ENCODE measurements around the gene RNF121. TPM values are rescaled to one million over a fixed set of nuclear protein-coding genes. Genes with fewer than 3 reads are reported as not detected.
"Not testable (repeated sequence)": the region's sequence is repeated elsewhere in the genome, so short reads cannot be mapped to it uniquely, and the experiment has no call there.

The RNF121 gene
- total and polyA plus RNA-seq, 2 of the 8 experiments (the other 6 are each of a cell fraction or from before 2014, with no cell fraction given): 39.7 to 51.6 TPM

GRCh38 chr11:71885806-71886205, 43.0 kb upstream of the RNF121 start:
- FAIRE-seq; CTCF ChIA-PET (ENCODE audit: partially characterized antibody); H2BK120ac ChIP-seq (replicated peaks; ENCODE audit: low read depth, low read length); H3K56ac ChIP-seq (replicated peaks; ENCODE audit: insufficient read length, low read depth, low read length); H2AK5ac ChIP-seq (ENCODE audit: low read depth, low read length); H2BK5ac ChIP-seq (ENCODE audit: low read depth, low read length); H3K4ac ChIP-seq (replicated peaks; ENCODE audit: insufficient read length, low read depth, low read length); H3K79me1 ChIP-seq (ENCODE audit: low read depth, low read length); H3K27ac ChIP-seq (ENCODE audit: low read depth, low read length); H2BK15ac ChIP-seq (ENCODE audit: low read length); H3K18ac ChIP-seq (ENCODE audit: extremely low read depth, low read length); H3K4me3 ChIP-seq (ENCODE audit: extremely low read depth in 1 of 4, insufficient read depth in 2 of 4, low read depth in 3 of 4, low read length in 4 of 4); H2BK20ac ChIP-seq (ENCODE audit: low read length); H4K20me1 ChIP-seq (replicated peaks in 1 of 2; ENCODE audit: control insufficient read depth in 1 of 2, insufficient read depth in 2 of 2, low read length in 2 of 2); H3K4me2 ChIP-seq (ENCODE audit: insufficient read depth in 1 of 2, low read depth in 2 of 2, low read length in 2 of 2); H4K8ac ChIP-seq (ENCODE audit: extremely low read depth, insufficient read depth, low read length); H3K9ac ChIP-seq (replicated peaks in 1 of 4; ENCODE audit: extremely low read depth in 1 of 4, low read depth in 3 of 4, low read length in 3 of 4); H3K14ac ChIP-seq (ENCODE audit: insufficient read length); DNase-seq (ENCODE audit: low read depth in 1 of 2, low spot score in 2 of 2); H3K9me3 ChIP-seq (ENCODE audit: insufficient read depth in 2 of 2, low read depth in 1 of 2, low read length in 1 of 2); H2BK12ac ChIP-seq (ENCODE audit: low read depth, low read length); H3K36me3 ChIP-seq (ENCODE audit: control insufficient read depth in 2 of 4, insufficient read depth in 4 of 4, low read length in 3 of 4); H3K23me2 ChIP-seq (ENCODE audit: low read depth, low read length); H3K23ac ChIP-seq (ENCODE audit: insufficient read length); H2AFZ ChIP-seq (ENCODE audit: low read length); H3K27me3 ChIP-seq (replicated peaks in 1 of 4; ENCODE audit: control insufficient read depth in 3 of 4, extremely low read depth in 1 of 4, insufficient read depth in 3 of 4, low read length in 3 of 4); H3K4me1 ChIP-seq (replicated peaks in 1 of 4; ENCODE audit: control insufficient read depth in 3 of 4, insufficient read depth in 4 of 4, low read length in 3 of 4); POLR2A ChIA-PET (ENCODE audit: partially characterized antibody); H3K79me2 ChIP-seq (ENCODE audit: control insufficient read depth in 1 of 2, insufficient read depth in 2 of 2, low read length in 2 of 2); H4K91ac ChIP-seq (replicated peaks; ENCODE audit: insufficient read length, low read length); H4K5ac ChIP-seq (ENCODE audit: insufficient read length, low read depth, low read length): not testable (repeated sequence)
- WGBS, 2 experiments (ENCODE audit: extremely low coverage in 1 of 2, insufficient coverage in 1 of 2, insufficient read length in 1 of 2, insufficient replicate concordance in 2 of 2, low coverage in 1 of 2, low lambda C conversion rate in 2 of 2, missing lambda C conversion rate in 1 of 2): 93% methylated on average over 12 of the region's 12 CpGs; no CpG with 5 or more reads in 1 of the 2 experiments

DNA sequence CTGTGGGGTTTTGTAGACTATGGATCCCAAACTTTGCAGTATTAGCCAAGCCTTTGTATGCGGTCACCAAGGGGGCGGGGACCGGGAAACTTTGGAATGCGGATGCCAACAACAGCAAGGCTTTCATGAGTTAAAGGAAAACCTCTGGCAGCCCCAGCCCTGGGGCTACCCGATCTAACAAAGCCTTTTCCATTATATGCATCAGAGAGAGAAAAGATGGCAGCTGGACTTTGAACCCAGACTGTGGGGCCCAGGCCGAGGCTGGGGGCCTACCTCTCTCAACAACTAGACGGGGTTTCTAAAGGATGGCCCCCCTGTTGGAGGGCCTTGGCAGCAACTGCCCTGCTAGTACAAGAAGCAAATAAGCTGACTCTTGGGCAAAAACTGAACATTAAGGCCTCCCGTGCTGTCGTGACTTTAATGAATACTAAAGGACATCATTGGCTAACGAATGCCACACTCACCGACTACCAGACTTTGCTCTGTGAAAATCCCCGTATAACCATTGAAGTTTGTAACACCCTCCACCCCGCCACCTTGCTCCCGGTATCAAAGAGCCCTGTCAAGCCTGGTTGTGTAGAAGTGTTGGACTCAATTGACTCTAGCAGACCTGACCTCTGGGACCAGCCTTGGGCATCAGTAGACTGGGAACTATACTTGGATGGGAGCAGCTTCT, 40.4 kb upstream of the RNF121 start:
- H3K79me1 ChIP-seq (ENCODE audit: low read depth, low read length); H4K91ac ChIP-seq (replicated peaks; ENCODE audit: insufficient read length, low read length); H3K18ac ChIP-seq (ENCODE audit: extremely low read depth, low read length); H2BK12ac ChIP-seq (ENCODE audit: low read depth, low read length); POLR2A ChIA-PET (ENCODE audit: partially characterized antibody); H3K4me2 ChIP-seq (ENCODE audit: insufficient read depth in 1 of 2, low read depth in 2 of 2, low read length in 2 of 2); H3K79me2 ChIP-seq (ENCODE audit: control insufficient read depth in 1 of 2, insufficient read depth in 2 of 2, low read length in 2 of 2); H3K9me3 ChIP-seq (ENCODE audit: insufficient read depth in 2 of 2, low read depth in 1 of 2, low read length in 1 of 2); H3K23me2 ChIP-seq (ENCODE audit: low read depth, low read length); H3K4me3 ChIP-seq (ENCODE audit: extremely low read depth in 1 of 4, insufficient read depth in 2 of 4, low read depth in 3 of 4, low read length in 4 of 4); H3K27me3 ChIP-seq (replicated peaks in 1 of 4; ENCODE audit: control insufficient read depth in 3 of 4, extremely low read depth in 1 of 4, insufficient read depth in 3 of 4, low read length in 3 of 4); FAIRE-seq; H3K9ac ChIP-seq (replicated peaks in 1 of 4; ENCODE audit: extremely low read depth in 1 of 4, low read depth in 3 of 4, low read length in 3 of 4); H3K36me3 ChIP-seq (ENCODE audit: control insufficient read depth in 2 of 4, insufficient read depth in 4 of 4, low read length in 3 of 4); H3K4me1 ChIP-seq (replicated peaks in 1 of 4; ENCODE audit: control insufficient read depth in 3 of 4, insufficient read depth in 4 of 4, low read length in 3 of 4); H3K14ac ChIP-seq (ENCODE audit: insufficient read length); H4K20me1 ChIP-seq (replicated peaks in 1 of 2; ENCODE audit: control insufficient read depth in 1 of 2, insufficient read depth in 2 of 2, low read length in 2 of 2); H3K23ac ChIP-seq (ENCODE audit: insufficient read length); H2BK15ac ChIP-seq (ENCODE audit: low read length); H4K5ac ChIP-seq (ENCODE audit: insufficient read length, low read depth, low read length); H2BK20ac ChIP-seq (ENCODE audit: low read length); H4K8ac ChIP-seq (ENCODE audit: extremely low read depth, insufficient read depth, low read length); H3K4ac ChIP-seq (replicated peaks; ENCODE audit: insufficient read length, low read depth, low read length); DNase-seq (ENCODE audit: low read depth in 1 of 2, low spot score in 2 of 2); H3K27ac ChIP-seq (ENCODE audit: low read depth, low read length); H2BK120ac ChIP-seq (replicated peaks; ENCODE audit: low read depth, low read length); H2AFZ ChIP-seq (ENCODE audit: low read length); H2AK5ac ChIP-seq (ENCODE audit: low read depth, low read length); H2BK5ac ChIP-seq (ENCODE audit: low read depth, low read length); H3K56ac ChIP-seq (replicated peaks; ENCODE audit: insufficient read length, low read depth, low read length): not testable (repeated sequence)
- WGBS, 2 experiments (ENCODE audit: extremely low coverage in 1 of 2, insufficient coverage in 1 of 2, insufficient read length in 1 of 2, insufficient replicate concordance in 2 of 2, low coverage in 1 of 2, low lambda C conversion rate in 2 of 2, missing lambda C conversion rate in 1 of 2): 85% methylated on average over 14 of the region's 14 CpGs; no CpG with 5 or more reads in 1 of the 2 experiments
- CTCF ChIA-PET (ENCODE audit: partially characterized antibody): interaction anchor here (1.1 kb wide), 1 partner anchor 23 kb away, joined by 3 read pairs; no protein-coding TSS in a partner anchor

All from H1 (cell line).